GM18511 (cell line): ENCODE measurements around the gene OTUD1.

ENCODE experiments used
- ATAC-seq: cut with Tn5 transposase; IDR thresholded peaks from one replicate; pipeline ENCODE4 v1.9.1; 2021; ENCODE audit warnings: mild to moderate bottlenecking, moderate library complexity; ENCODE audit not compliant: unreplicated experiment

Gene OTUD1

GRCh38 chr10:23467012-23467411 lies 28.1 kb downstream of the OTUD1 start:
- ATAC-seq = no peak

GRCh38 chr10:23467548-23467947 lies 28.7 kb downstream of the OTUD1 start:
- no peak for ATAC-seq

- ATAC-seq = no peak
Measured at GRCh38 chr10:23469596-23470237, 30.8 kb downstream of the OTUD1 start.

GRCh38 chr10:23472181-23472580 lies 33.3 kb downstream of the OTUD1 start:
- no peak for ATAC-seq

GRCh38 chr10:23474081-23474480 lies 35.2 kb downstream of the OTUD1 start:
- no peak for ATAC-seq

GRCh38 chr10:23474626-23475025 lies 35.8 kb downstream of the OTUD1 start:
- no peak for ATAC-seq

- ATAC-seq = no peak
Measured at GRCh38 chr10:23478570-23478969, 39.7 kb downstream of the OTUD1 start.

- ATAC-seq = no peak
Measured at GRCh38 chr10:23479798-23480473, 41.1 kb downstream of the OTUD1 start.

- ATAC-seq = no peak
Measured at GRCh38 chr10:23481363-23481961, 42.6 kb downstream of the OTUD1 start.

- no peak for ATAC-seq
Measured at GRCh38 chr10:23490115-23490514, 51.2 kb downstream of the OTUD1 start.
